IPS-20b (cell line): ENCODE measurements around the gene CCDC154.

Experiments used
- H3K27ac ChIP-seq: one replicate; pipeline ENCODE4 v1.5.1; 2013; ENCODE audit warnings: low read length
- H3K27me3 ChIP-seq: 2 replicates; pipeline ENCODE4 v1.6.1; 2013; ENCODE audit warnings: mild to moderate bottlenecking, low read length, inconsistent platforms; ENCODE audit not compliant: insufficient read depth
- H3K36me3 ChIP-seq: 2 replicates; pipeline ENCODE4 v1.6.1; 2013; ENCODE audit warnings: low read depth, mild to moderate bottlenecking, inconsistent platforms, low read length, moderate library complexity; ENCODE audit not compliant: insufficient read depth
- H3K4me1 ChIP-seq: 2 replicates; pipeline ENCODE4 v1.6.1; 2013; ENCODE audit warnings: mild to moderate bottlenecking, control low read depth, inconsistent platforms, low read length, moderate library complexity; ENCODE audit not compliant: insufficient read depth
- H3K4me3 ChIP-seq: 2 replicates; pipeline ENCODE4 v1.5.1; 2013; ENCODE audit warnings: mild to moderate bottlenecking, low read length, inconsistent platforms
- H3K9ac ChIP-seq: 2 replicates; pipeline ENCODE4 v1.6.1; 2013; ENCODE audit warnings: low read depth, mild to moderate bottlenecking, inconsistent platforms, low read length, moderate library complexity
- H3K9me3 ChIP-seq: 2 replicates; pipeline ENCODE4 v1.6.1; 2013; ENCODE audit warnings: mild to moderate bottlenecking, low read depth, low read length, inconsistent platforms; ENCODE audit not compliant: insufficient read depth

CCDC154 gene

DNA sequence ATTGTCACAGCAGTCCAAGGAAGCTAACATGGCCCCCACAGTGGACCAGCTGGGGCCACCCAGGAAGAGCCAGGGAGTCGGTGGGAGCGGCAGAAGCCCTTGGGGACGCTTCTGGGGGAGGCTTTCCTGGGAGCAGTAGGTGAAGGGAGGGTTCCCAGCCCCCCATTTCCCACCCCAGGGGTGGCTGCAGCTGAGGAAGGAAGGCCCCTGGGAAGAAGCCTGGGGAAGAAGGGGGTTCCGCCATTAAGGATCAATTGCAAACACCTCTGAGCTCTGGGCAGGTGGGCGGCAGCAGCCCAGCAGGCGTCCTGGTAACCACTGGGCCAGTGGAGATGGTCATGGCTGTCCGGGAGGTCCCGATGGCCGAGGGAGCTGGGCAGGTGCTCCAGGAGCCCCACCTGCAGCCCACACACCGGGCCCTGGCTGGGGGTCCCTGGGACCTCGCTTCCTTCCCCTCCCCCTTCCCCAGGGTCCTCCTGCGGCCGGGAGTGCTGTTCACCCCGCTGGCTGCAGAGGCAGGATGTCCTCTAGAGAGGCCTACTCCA, 14.1 kb downstream of the CCDC154 start:
- Histone ChIP-seq H3K9ac (no peak overlapping the region), H3K4me1 (no peaks in the 10 kb centered on the region), H3K27ac (no peak overlapping the region)

DNA sequence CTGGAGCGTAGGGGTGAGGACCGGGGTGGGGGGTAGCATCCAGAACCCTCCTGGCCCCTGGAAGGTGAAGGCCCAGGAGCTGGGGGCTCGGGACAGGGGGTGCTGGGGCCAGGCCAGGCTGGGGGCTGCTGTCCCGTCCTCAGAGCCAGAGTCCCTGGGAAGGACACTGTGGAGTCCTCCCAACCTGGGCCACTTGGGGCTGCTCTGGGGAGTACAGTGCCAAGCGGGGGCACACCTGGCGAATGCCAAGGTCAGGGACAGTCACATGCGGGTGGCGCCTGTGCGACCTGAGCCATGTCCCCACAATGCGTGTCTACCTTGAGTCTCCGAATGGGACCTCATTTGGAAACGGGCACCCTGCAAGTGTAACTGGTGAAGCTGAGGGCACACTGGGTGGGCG, 14.7 kb downstream of the CCDC154 start:
- H3K27me3 ChIP-seq = no peaks in the 10 kb centered on the region
- no peaks in the 10 kb centered on the region for H3K4me1 ChIP-seq
- H3K9ac ChIP-seq = no peak overlapping the region
- H3K4me3 ChIP-seq = no peak overlapping the region
- H3K36me3 ChIP-seq = no peaks in the 10 kb centered on the region
- no peaks in the 10 kb centered on the region for H3K9me3 ChIP-seq
- no peak overlapping the region for H3K27ac ChIP-seq

More for the DNA sequence above, 14.1 kb downstream of the CCDC154 start:
- no peaks in the 10 kb centered on the region for H3K27me3 ChIP-seq
- no peak overlapping the region for H3K4me3 ChIP-seq
- H3K36me3 ChIP-seq = no peaks in the 10 kb centered on the region
- H3K9me3 ChIP-seq = no peaks in the 10 kb centered on the region

DNA sequence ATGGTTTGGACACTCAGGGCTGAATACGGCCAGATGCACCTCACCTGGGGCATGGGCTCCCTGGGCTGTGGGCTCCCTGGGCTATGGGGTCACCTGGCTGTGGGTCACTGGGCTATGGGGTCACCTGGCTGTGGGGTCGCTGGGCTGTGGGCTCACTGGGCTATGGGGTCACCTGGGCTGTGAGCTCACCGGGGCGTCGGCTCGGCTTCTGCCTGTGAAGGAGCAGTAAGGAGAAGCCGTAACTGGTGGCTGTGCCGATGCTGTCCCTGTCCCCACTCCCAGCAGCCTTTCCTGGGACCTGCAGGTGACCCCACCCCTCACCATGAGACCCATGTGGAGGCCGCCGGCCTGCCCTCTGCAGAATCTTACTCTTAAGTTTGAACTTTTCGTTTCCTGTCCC, 15.3 kb downstream of the CCDC154 start:
- Histone ChIP-seq H3K27ac (no peak overlapping the region), H3K9ac (no peak overlapping the region), H3K36me3 (no peaks in the 10 kb centered on the region), H3K4me1 (no peaks in the 10 kb centered on the region), H3K4me3 (no peak overlapping the region), H3K9me3 (no peaks in the 10 kb centered on the region), H3K27me3 (no peaks in the 10 kb centered on the region)

DNA sequence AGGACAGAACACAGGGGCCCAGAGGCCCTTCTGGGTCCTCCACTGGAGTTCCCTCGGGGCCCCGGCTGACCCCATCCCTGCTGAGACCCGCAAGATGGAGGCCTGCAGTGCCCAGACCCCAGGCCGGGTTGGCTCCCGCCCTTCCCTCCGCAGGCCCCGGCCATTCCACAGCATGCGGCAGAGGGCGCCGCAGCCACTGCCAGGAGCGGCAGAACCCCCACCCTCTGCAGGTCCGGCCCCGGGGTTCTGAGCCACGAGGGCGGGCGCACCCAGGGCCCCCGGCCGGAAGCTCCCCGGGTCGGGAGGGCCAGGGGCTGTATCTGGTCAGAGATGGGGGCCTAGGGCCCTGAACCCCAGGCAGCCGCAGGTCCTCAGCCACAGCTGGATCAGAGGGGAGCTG, 15.8 kb downstream of the CCDC154 start:
- H3K4me1 ChIP-seq = no peaks in the 10 kb centered on the region
- no peaks in the 10 kb centered on the region for H3K9me3 ChIP-seq
- H3K4me3 ChIP-seq = no peak overlapping the region
- no peaks in the 10 kb centered on the region for H3K27me3 ChIP-seq
- no peak overlapping the region for H3K9ac ChIP-seq
- H3K36me3 ChIP-seq = no peaks in the 10 kb centered on the region
- H3K27ac ChIP-seq = no peak overlapping the region

DNA sequence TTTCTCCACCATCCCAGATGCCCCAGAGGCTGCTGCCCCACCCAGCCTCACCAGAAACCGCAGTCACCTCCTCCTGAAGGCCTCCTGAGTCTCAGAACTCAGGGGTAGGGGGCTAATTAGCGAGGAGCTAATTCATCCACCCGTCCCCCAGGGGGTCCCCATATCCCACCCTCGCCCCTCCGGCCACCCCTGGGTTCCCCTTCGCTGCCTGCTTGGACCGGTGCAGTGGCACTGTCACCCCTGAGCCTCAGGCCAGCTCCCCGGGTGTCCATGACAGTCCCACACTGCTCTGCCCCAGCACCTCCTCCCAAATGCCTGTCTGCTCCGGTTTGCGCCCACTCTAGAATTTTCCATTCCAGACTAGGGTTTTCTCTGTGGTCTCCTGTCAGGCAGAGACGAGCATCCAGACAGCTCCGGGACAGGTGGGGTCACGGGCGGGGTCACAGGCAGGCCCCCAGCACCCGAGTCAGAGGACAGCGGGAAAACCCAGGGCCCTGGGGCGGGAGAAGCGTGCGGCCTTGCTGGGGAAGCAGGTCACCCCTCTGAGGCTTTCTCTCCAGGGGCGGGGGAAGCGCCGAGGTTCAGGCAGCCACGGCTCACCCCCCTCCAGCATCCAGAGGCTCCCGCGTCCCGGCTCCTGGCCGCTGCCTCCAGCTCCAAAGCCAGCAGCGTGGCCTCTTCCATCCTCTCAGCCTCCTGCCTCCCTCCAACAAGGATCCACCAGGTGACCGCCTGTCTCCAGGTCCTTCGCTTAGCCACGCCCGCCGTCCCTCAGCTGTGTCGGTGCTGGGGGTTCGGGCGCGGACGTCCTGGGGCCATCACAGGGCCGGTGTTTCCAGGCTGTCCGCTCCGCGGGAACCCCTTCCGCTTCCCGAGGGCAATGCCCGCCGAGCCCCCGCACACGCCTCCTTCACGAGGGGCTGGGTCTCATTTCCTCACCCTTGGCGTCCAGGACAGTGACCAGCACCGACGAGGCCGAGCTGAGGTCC, 16.6 kb downstream of the CCDC154 start:
- Histone ChIP-seq H3K36me3 (no peaks in the 10 kb centered on the region), H3K4me1 (no peaks in the 10 kb centered on the region), H3K9me3 (no peaks in the 10 kb centered on the region), H3K9ac (no peak overlapping the region), H3K4me3 (no peak overlapping the region), H3K27me3 (no peaks in the 10 kb centered on the region), H3K27ac (no peak overlapping the region)

DNA sequence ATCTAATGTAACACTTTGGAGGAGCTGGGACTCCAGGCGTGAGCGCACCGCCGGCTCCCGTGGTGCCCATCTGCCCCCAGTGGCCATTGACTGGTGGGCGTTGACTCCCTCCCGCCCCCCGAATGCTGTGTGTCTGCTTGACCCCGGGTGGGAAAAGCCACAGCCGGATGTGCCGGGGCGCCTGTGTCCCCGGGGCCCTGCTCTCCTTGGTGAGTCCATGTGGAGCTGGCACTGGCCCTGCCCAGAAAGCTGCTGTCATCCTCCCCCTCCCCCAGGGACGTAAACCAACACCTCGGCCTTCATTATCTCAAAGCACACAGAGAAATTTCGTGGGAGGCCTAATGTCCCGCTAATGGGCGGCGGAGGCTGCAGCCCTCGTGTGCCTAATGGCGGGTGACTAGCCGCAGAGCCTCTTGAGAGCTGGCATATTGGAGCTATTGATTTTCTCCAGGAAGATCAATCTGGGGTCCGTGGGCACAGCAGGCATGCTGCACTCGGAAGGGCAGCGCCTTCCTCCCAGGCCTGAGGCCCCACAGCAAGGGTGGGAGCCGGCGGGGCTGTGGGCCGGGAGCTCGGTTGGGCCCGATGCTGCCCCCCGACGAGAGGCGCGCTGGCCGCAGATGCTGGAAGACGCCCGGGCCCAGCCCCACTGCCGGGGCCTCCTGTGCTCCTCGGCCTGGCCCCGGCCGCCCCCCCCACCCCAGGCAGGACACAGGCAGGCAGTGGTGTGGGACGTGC, 17.5 kb downstream of the CCDC154 start:
- Histone ChIP-seq H3K27ac (no peak overlapping the region), H3K27me3 (no peaks in the 10 kb centered on the region), H3K4me3 (no peak overlapping the region), H3K9ac (no peak overlapping the region), H3K9me3 (no peaks in the 10 kb centered on the region), H3K4me1 (no peaks in the 10 kb centered on the region), H3K36me3 (no peaks in the 10 kb centered on the region)

DNA sequence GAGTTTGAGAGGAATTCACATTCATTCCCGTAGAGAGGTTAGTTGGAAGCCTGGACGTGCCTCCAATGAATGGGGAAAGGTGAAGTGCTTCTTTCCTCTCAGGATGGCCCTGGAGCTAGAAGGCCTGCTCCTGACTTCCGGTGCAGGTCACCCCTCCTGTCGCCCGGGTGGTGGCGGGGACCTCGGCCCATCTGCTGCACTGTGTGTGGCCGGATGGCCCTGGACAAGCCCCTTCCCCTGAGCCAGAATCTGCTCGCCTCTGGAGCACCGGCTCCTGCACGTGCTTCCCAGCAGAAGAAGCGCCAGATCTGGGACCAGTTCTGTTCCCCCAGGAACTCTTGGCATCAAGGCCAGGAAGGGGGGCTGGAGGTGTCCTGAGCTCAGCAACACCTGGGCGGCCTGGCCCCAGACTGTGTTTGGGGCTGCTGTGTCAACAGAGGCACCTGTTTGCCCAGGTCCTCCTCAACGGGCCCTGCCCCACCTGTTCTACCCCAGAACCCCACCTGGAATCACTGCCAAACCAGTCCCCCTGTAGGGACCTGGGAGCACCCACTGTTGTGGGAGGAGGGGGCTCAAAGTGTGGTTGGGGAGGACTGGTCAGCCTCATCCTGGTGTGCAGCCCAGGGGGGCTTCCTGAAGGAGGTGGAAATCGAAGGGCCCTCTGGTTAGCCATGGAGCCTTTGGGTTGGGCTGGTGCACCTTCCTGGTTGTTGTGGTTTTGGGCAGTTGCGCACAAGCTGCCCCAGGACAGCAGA, 18.6 kb downstream of the CCDC154 start:
- Histone ChIP-seq H3K9me3 (no peaks in the 10 kb centered on the region), H3K27me3 (no peaks in the 10 kb centered on the region), H3K4me3 (no peak overlapping the region), H3K4me1 (no peaks in the 10 kb centered on the region), H3K36me3 (no peaks in the 10 kb centered on the region), H3K27ac (no peak overlapping the region), H3K9ac (no peak overlapping the region)

DNA sequence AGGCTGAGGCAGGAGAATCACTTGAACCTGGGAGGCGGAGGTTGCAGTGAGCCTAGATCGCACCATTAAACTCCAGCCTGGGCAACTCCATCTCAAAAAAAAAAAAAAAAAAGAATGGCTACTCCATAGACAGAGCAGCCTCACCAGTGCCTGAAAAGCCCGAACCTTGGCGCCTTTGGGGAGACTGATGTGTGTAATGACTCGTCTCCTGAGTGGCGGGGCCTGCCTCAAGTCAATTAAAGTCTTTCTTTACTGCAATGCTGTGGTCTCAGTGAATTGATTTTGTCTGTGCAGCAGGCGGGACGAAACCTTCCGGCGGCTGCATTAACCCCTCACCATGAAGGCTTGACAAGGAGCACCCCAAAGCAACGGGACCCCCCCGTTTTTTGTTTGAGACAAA, 20.3 kb downstream of the CCDC154 start:
- Histone ChIP-seq H3K4me1 (0 out of 2 replicates have a peak, but pooled peaks cover 4% of the 10 kb centered on the region), H3K9ac (no peak overlapping the region), H3K36me3 (no peaks in the 10 kb centered on the region), H3K9me3 (no peaks in the 10 kb centered on the region), H3K27ac (no peak overlapping the region), H3K4me3 (no peak overlapping the region), H3K27me3 (no peaks in the 10 kb centered on the region)

DNA sequence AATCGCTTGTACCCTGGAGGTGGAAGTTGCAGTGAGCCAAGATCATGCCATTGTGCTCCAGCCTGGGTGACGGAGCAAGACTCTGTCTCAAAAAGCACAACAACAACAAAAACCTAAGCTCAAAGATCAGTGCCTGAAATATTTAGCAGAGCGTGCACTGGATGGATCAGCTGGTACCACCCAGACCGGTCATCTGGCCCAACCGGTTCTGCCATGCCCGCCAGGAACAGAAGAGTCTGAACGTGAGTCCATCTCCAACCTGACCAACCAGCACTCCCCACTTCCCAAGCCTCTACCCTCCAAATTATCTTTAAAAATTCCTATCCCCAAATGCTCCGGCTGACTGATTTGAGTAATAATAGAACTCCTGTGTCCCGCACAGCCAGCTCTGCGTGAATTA, 22.3 kb downstream of the CCDC154 start:
- H3K27ac ChIP-seq = no peak overlapping the region

DNA sequence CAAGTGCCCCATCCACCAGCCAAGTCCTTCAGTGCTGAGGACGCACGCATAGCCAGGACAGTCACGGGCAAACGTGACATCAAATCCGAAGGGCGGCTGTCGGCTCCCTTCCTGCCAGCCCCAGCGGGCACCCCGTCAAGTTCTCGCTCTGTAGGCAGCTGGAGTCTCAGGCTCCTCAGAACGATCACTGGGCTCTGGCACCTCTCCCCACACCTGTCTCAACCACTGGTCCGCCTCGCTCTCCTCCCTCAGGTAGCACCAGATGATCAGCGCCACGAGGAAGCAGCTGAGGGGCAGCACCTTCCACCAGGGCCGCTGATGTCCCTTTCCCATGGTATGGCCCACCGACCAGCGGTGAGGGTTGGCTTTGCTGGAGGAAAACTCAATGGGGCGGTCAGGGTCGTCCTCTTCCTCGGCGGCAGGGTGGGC, 24.2 kb downstream of the CCDC154 start:
- no peaks in the 10 kb centered on the region for H3K9me3 ChIP-seq
- H3K4me1 ChIP-seq = 0 out of 2 replicates have a peak, but pooled peaks cover 4% of the 10 kb centered on the region
- H3K36me3 ChIP-seq = no peaks in the 10 kb centered on the region
- H3K27ac ChIP-seq = peak overlapping the region; percentile 77
- no peaks in the 10 kb centered on the region for H3K27me3 ChIP-seq
- H3K9ac ChIP-seq = peak overlapping the region; percentile 92
- peak overlapping the region; percentile 99 for H3K4me3 ChIP-seq

More for the DNA sequence above, 22.3 kb downstream of the CCDC154 start:
- no peak overlapping the region for H3K9ac ChIP-seq
- H3K36me3 ChIP-seq = no peaks in the 10 kb centered on the region
- 0 out of 2 replicates have a peak, but pooled peaks cover 4% of the 10 kb centered on the region for H3K4me1 ChIP-seq
- H3K9me3 ChIP-seq = no peaks in the 10 kb centered on the region
- H3K4me3 ChIP-seq = no peak overlapping the region
- no peaks in the 10 kb centered on the region for H3K27me3 ChIP-seq

DNA sequence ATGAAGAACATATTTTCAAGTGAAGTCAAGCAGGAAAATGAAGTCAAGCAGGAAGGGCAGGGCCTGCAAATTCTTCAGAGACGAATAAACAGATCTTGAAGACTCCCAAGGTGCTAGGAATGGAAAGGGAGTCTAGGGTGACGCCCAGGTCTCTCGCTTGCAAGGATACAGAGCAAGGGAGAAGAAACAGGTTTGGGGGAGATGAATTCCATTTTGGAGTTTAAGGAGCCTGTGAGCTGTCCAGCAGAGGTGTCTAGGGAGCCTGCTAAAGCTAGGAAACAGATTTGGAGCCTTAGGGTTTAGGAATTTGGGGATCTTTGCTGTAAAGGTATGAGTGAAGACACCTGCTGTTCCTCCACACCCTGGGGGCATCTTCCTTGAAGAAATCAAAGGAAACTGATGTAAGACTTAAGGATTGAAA, 27.8 kb downstream of the CCDC154 start:
- no peaks in the 10 kb centered on the region for H3K9me3 ChIP-seq
- no peaks in the 10 kb centered on the region for H3K27me3 ChIP-seq
- no peak overlapping the region for H3K4me3 ChIP-seq
- no peak overlapping the region for H3K27ac ChIP-seq
- H3K9ac ChIP-seq = no peak overlapping the region
- H3K4me1 ChIP-seq = 0 out of 2 replicates have a peak, but pooled peaks cover 4% of the 10 kb centered on the region
- H3K36me3 ChIP-seq = no peaks in the 10 kb centered on the region
